ENCODE measurements around the gene UNC13B.

UNC13B gene

GRCh38 chr9:35367451-35367850 lies 205.6 kb downstream of the UNC13B start:
- no peaks in the 10 kb centered on the region for H3K4me1 ChIP-seq (ENCODE audit: insufficient read depth, low read length)
- H3K36me3 ChIP-seq (ENCODE audit: insufficient read depth, low read depth, low read length): 0 out of 2 replicates have a peak, but pooled peaks cover 4% of the 10 kb centered on the region
- no peak overlapping the region for H3K27ac ChIP-seq (ENCODE audit: low read length)
- no peaks in the 10 kb centered on the region for H3K9me3 ChIP-seq (ENCODE audit: insufficient read depth, low read depth, low read length)
- no peak overlapping the region for H3K9ac ChIP-seq (ENCODE audit: low read depth, low read length)
- no peak overlapping the region for H3K4me3 ChIP-seq (ENCODE audit: low read length)
- H3K27me3 ChIP-seq (ENCODE audit: insufficient read depth, low read length): no peaks in the 10 kb centered on the region

DNA sequence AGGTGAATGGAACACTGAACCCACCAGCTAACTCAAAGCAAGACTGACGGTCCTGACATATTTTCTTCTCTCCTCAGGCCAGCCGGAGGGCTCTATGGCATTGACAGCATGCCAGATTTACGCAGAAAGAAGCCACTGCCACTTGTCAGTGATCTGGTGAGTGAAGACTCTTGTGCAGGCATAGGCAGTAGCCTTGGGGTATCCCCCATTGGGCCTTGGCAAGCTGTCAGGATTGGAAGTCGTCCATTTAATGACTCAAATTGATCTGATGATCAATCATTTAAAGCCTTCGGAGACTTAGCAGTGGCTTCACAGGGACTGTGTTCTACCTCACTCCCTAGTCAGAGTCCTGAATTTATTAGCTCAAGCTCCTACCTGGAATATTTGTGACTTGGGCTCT lies 208.4 kb downstream of the UNC13B start:
- Histone ChIP-seq H3K9ac (ENCODE audit: low read depth, low read length) (no peak overlapping the region), H3K4me3 (ENCODE audit: low read length) (no peak overlapping the region), H3K4me1 (ENCODE audit: insufficient read depth, low read length) (no peaks in the 10 kb centered on the region)

GRCh38 chr9:35374436-35374835 lies 212.6 kb downstream of the UNC13B start:
- H3K36me3 ChIP-seq (ENCODE audit: insufficient read depth, low read depth, low read length): 0 out of 2 replicates have a peak, but pooled peaks cover 4% of the 10 kb centered on the region
- no peaks in the 10 kb centered on the region for H3K9me3 ChIP-seq (ENCODE audit: insufficient read depth, low read depth, low read length)
- H3K27ac ChIP-seq (ENCODE audit: low read length): no peak overlapping the region
- H3K4me1 ChIP-seq (ENCODE audit: insufficient read depth, low read length): no peaks in the 10 kb centered on the region
- no peak overlapping the region for H3K4me3 ChIP-seq (ENCODE audit: low read length)
- H3K9ac ChIP-seq (ENCODE audit: low read depth, low read length): no peak overlapping the region
- H3K27me3 ChIP-seq (ENCODE audit: insufficient read depth, low read length): no peaks in the 10 kb centered on the region

More for the DNA sequence above, 208.4 kb downstream of the UNC13B start:
- Histone ChIP-seq H3K36me3 (ENCODE audit: insufficient read depth, low read depth, low read length) (0 out of 2 replicates have a peak, but pooled peaks cover 4% of the 10 kb centered on the region), H3K27me3 (ENCODE audit: insufficient read depth, low read length) (no peaks in the 10 kb centered on the region), H3K9me3 (ENCODE audit: insufficient read depth, low read depth, low read length) (no peaks in the 10 kb centered on the region), H3K27ac (ENCODE audit: low read length) (no peak overlapping the region)

DNA sequence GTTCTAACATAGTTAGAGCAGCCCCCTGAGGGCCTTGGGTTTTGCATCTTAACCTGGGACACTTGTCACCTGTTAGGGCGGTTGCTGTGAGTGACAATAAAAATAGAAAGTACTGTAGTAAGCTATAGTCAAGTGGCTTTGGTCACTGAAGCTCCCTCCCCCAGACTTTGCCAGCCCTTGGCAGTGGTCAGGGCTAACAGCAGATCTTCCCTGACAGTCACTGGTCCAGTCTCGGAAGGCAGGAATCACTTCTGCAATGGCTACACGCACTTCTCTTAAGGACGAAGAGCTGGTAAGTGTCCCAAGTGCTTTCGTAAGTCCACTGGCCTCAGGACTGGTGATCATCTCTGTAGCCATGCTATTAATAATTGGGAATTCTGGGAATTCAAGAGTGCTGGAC lies 213.1 kb downstream of the UNC13B start:
- Histone ChIP-seq H3K27me3 (ENCODE audit: insufficient read depth, low read length) (no peaks in the 10 kb centered on the region), H3K4me1 (ENCODE audit: insufficient read depth, low read length) (no peaks in the 10 kb centered on the region), H3K4me3 (ENCODE audit: low read length) (no peak overlapping the region), H3K36me3 (ENCODE audit: insufficient read depth, low read depth, low read length) (0 out of 2 replicates have a peak, but pooled peaks cover 4% of the 10 kb centered on the region), H3K27ac (ENCODE audit: low read length) (no peak overlapping the region), H3K9ac (ENCODE audit: low read depth, low read length) (no peak overlapping the region), H3K9me3 (ENCODE audit: insufficient read depth, low read depth, low read length) (no peaks in the 10 kb centered on the region)

GRCh38 chr9:35380039-35380438 lies 218.2 kb downstream of the UNC13B start:
- Histone ChIP-seq H3K9me3 (ENCODE audit: insufficient read depth, low read depth, low read length) (no peaks in the 10 kb centered on the region), H3K4me3 (ENCODE audit: low read length) (no peak overlapping the region), H3K27me3 (ENCODE audit: insufficient read depth, low read length) (no peaks in the 10 kb centered on the region), H3K4me1 (ENCODE audit: insufficient read depth, low read length) (no peaks in the 10 kb centered on the region), H3K9ac (ENCODE audit: low read depth, low read length) (no peak overlapping the region), H3K36me3 (ENCODE audit: insufficient read depth, low read depth, low read length) (peaks cover 9% of the 10 kb centered on the region; the same call in 1 of the 2 replicates), H3K27ac (ENCODE audit: low read length) (no peak overlapping the region)

DNA sequence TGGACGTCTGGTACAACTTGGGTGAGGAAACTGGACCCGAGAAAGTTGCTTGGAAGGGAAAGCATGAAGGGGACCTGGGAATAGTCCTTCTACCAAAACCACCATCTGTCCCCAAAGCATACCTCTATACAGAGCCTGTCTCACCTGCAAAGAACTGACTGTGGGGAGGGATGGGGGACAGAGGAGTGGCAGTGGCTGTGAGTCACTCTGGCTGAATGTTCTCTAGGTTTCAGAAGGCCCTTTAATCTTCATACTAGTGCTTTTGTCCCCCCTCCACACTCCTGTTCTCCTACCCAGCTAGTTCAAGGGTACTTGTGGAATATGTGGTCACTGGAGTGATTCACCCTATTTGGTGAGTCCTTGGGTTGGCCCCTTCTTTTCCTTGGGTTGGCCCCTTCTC lies 218.8 kb downstream of the UNC13B start:
- H3K4me3 ChIP-seq (ENCODE audit: low read length): no peak overlapping the region

DNA sequence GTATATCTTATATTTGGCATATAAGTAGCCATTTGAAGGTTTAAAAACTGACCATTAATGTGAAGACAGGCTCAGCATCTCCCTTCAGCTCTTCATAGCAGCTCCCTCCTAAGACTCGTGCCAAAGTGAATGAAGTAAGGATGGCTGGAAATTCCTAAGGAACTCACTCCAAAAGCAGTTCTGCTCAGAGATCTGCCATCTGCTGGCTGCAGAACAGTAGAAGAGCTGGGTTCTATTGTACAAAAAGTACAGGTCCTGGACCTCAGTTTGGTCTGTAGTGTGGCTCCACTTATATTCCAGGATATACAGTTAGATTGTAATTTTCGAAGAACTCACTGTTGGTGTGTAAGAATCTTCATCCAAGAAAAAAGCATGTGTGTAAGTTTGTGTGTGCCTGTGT lies 223.2 kb downstream of the UNC13B start:
- Histone ChIP-seq H3K9me3 (ENCODE audit: insufficient read depth, low read depth, low read length) (no peaks in the 10 kb centered on the region), H3K9ac (ENCODE audit: low read depth, low read length) (no peak overlapping the region), H3K27me3 (ENCODE audit: insufficient read depth, low read length) (no peaks in the 10 kb centered on the region), H3K4me3 (ENCODE audit: low read length) (no peak overlapping the region), H3K4me1 (ENCODE audit: insufficient read depth, low read length) (no peaks in the 10 kb centered on the region), H3K36me3 (ENCODE audit: insufficient read depth, low read depth, low read length) (peaks cover 31% of the 10 kb centered on the region), H3K27ac (ENCODE audit: low read length) (no peak overlapping the region)

More for the DNA sequence above, 218.8 kb downstream of the UNC13B start:
- Histone ChIP-seq H3K27ac (ENCODE audit: low read length) (no peak overlapping the region), H3K4me1 (ENCODE audit: insufficient read depth, low read length) (no peaks in the 10 kb centered on the region), H3K27me3 (ENCODE audit: insufficient read depth, low read length) (no peaks in the 10 kb centered on the region), H3K9ac (ENCODE audit: low read depth, low read length) (no peak overlapping the region), H3K9me3 (ENCODE audit: insufficient read depth, low read depth, low read length) (no peaks in the 10 kb centered on the region), H3K36me3 (ENCODE audit: insufficient read depth, low read depth, low read length) (peaks cover 9% of the 10 kb centered on the region; the same call in 1 of the 2 replicates)

DNA sequence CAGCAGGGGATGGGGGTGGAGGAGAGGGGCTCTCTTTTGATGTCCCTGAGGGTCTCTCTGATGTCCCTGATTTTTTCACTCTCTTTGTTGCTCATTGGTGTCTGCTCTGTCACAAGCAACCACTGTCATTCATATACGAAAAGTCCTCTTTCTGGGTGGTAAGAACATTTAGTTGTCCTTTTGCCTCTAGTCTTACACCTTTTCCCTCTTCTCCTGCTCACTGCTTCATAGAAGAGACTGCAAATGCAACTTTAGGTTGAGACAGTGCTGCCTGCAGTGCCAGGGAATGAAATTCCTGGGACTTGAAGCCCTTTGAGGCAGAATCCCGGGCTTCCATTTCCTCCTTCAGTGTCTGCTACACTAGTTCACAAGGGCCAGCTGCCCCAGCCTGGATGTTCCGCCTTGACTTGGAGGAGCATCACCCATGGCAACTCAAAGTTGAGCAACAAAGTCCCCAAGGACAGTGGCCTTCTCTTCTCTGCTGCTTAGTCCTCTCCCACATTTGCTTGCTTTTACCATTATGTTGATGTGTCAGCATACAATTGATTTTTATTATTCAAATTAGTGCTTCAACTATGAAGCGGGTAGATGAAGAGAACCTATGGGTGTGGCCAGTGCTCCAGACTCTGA lies 233.4 kb downstream of the UNC13B start:
- H3K9me3 ChIP-seq (ENCODE audit: insufficient read depth, low read depth, low read length): no peaks in the 10 kb centered on the region
- H3K36me3 ChIP-seq (ENCODE audit: insufficient read depth, low read depth, low read length): peaks cover 59% of the 10 kb centered on the region
- H3K27ac ChIP-seq (ENCODE audit: low read length): no peak overlapping the region
- no peaks in the 10 kb centered on the region for H3K4me1 ChIP-seq (ENCODE audit: insufficient read depth, low read length)
- no peaks in the 10 kb centered on the region for H3K27me3 ChIP-seq (ENCODE audit: insufficient read depth, low read length)
- H3K4me3 ChIP-seq (ENCODE audit: low read length): no peak overlapping the region
- H3K9ac ChIP-seq (ENCODE audit: low read depth, low read length): no peak overlapping the region

GRCh38 chr9:35395706-35396101 lies 233.9 kb downstream of the UNC13B start:
- Histone ChIP-seq H3K27me3 (ENCODE audit: insufficient read depth, low read length) (no peaks in the 10 kb centered on the region), H3K9ac (ENCODE audit: low read depth, low read length) (no peak overlapping the region), H3K4me3 (ENCODE audit: low read length) (no peak overlapping the region), H3K27ac (ENCODE audit: low read length) (no peak overlapping the region), H3K9me3 (ENCODE audit: insufficient read depth, low read depth, low read length) (no peaks in the 10 kb centered on the region), H3K36me3 (ENCODE audit: insufficient read depth, low read depth, low read length) (peaks cover 59% of the 10 kb centered on the region), H3K4me1 (ENCODE audit: insufficient read depth, low read length) (no peaks in the 10 kb centered on the region)

GRCh38 chr9:35396560-35397215 lies 234.9 kb downstream of the UNC13B start:
- Histone ChIP-seq H3K9me3 (ENCODE audit: insufficient read depth, low read depth, low read length) (no peaks in the 10 kb centered on the region), H3K27ac (ENCODE audit: low read length) (no peak overlapping the region), H3K4me1 (ENCODE audit: insufficient read depth, low read length) (no peaks in the 10 kb centered on the region), H3K27me3 (ENCODE audit: insufficient read depth, low read length) (no peaks in the 10 kb centered on the region), H3K36me3 (ENCODE audit: insufficient read depth, low read depth, low read length) (peaks cover 59% of the 10 kb centered on the region), H3K9ac (ENCODE audit: low read depth, low read length) (no peak overlapping the region), H3K4me3 (ENCODE audit: low read length) (no peak overlapping the region)

DNA sequence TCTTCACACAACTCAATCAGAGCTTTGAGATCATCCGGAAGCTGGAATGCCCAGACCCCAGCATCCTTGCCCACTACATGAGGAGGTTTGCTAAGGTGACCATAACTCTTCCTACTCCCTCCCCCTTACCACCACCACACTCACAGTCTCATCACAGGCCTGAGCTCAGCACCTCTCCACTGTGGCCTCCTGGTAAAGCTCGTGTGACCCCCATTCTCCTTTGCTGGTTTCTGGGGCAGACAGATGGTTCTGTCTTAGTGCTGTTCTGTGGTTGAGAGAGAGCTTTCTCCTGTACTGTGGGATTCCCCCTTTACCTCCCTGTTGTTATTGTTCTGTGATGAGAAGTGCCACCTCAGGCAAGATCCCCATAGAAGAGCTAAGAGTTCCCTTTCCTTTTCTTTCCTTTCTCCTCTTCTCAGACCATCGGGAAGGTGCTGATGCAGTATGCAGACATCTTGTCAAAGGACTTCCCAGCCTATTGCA lies 235.4 kb downstream of the UNC13B start:
- Histone ChIP-seq H3K36me3 (ENCODE audit: insufficient read depth, low read depth, low read length) (peaks cover 62% of the 10 kb centered on the region), H3K4me1 (ENCODE audit: insufficient read depth, low read length) (no peaks in the 10 kb centered on the region), H3K27ac (ENCODE audit: low read length) (no peak overlapping the region), H3K9ac (ENCODE audit: low read depth, low read length) (no peak overlapping the region), H3K27me3 (ENCODE audit: insufficient read depth, low read length) (no peaks in the 10 kb centered on the region), H3K9me3 (ENCODE audit: insufficient read depth, low read depth, low read length) (no peaks in the 10 kb centered on the region), H3K4me3 (ENCODE audit: low read length) (no peak overlapping the region)

GRCh38 chr9:35397923-35398322 lies 236.1 kb downstream of the UNC13B start:
- Histone ChIP-seq H3K27me3 (ENCODE audit: insufficient read depth, low read length) (no peaks in the 10 kb centered on the region), H3K4me1 (ENCODE audit: insufficient read depth, low read length) (no peaks in the 10 kb centered on the region), H3K9ac (ENCODE audit: low read depth, low read length) (no peak overlapping the region), H3K36me3 (ENCODE audit: insufficient read depth, low read depth, low read length) (peaks cover 62% of the 10 kb centered on the region), H3K4me3 (ENCODE audit: low read length) (no peak overlapping the region), H3K9me3 (ENCODE audit: insufficient read depth, low read depth, low read length) (no peaks in the 10 kb centered on the region), H3K27ac (ENCODE audit: low read length) (no peak overlapping the region)

All from iPS-20b (cell line).